Activated T-cell treated with anti-CD3 and anti-CD28 coated beads, Interleukin-2, amount 50 U/mL, for 24 hours (primary cell): ENCODE results near the gene DST.
"Not testable (repeated sequence)": the region's sequence is repeated elsewhere in the genome, so short reads cannot be mapped to it uniquely, and the experiment has no call there.

Experiments
- DNase-seq: peaks from one replicate; pipeline ENCODE4 v3.0.0-alpha.2; 2020
- H3K27ac Mint-ChIP-seq: 2 replicates; pipeline ENCODE4 v1.8.0; 2020; ENCODE audit warnings: mild to moderate bottlenecking, mixed read lengths
- H3K27me3 Mint-ChIP-seq: 2 replicates; pipeline ENCODE4 v1.8.0; 2020; ENCODE audit warnings: mixed read lengths
- H3K36me3 Mint-ChIP-seq: 2 replicates; pipeline ENCODE4 v1.8.0; 2020; ENCODE audit warnings: low read depth, mixed read lengths
- H3K4me1 Mint-ChIP-seq: 2 replicates; pipeline ENCODE4 v1.8.0; 2020; ENCODE audit warnings: low read depth, mixed read lengths
- H3K4me3 Mint-ChIP-seq: 2 replicates; pipeline ENCODE4 v1.8.0; 2020; ENCODE audit warnings: mild to moderate bottlenecking, moderate library complexity, mixed read lengths
- H3K9me3 Mint-ChIP-seq: 2 replicates; pipeline ENCODE4 v1.8.0; 2020; ENCODE audit warnings: mixed read lengths

The DST gene

GRCh38 chr6:56497691-56498090 lies 145.0 kb downstream of the DST start:
- H3K27me3 Mint-ChIP-seq = no peaks in the 10 kb centered on the region
- no peaks in the 10 kb centered on the region for H3K9me3 Mint-ChIP-seq
- H3K27ac Mint-ChIP-seq = no peak overlapping the region
- no peak for DNase-seq
- no peaks in the 10 kb centered on the region for H3K36me3 Mint-ChIP-seq
- no peaks in the 10 kb centered on the region for H3K4me1 Mint-ChIP-seq
- H3K4me3 Mint-ChIP-seq = no peak overlapping the region

GRCh38 chr6:56497240-56497639 lies 145.4 kb downstream of the DST start:
- Mint-ChIP-seq H3K9me3 (no peaks in the 10 kb centered on the region), H3K4me1 (no peaks in the 10 kb centered on the region), H3K36me3 (no peaks in the 10 kb centered on the region), H3K27ac (no peak overlapping the region), H3K4me3 (no peak overlapping the region), H3K27me3 (no peaks in the 10 kb centered on the region)
- DNase-seq = no peak

- H3K4me3 Mint-ChIP-seq, H3K27ac Mint-ChIP-seq, H3K4me1 Mint-ChIP-seq, H3K27me3 Mint-ChIP-seq, DNase-seq, H3K36me3 Mint-ChIP-seq, H3K9me3 Mint-ChIP-seq: not testable (repeated sequence)
Measured at GRCh38 chr6:56496650-56497049, 146.0 kb downstream of the DST start.

GRCh38 chr6:56495654-56496053 lies 147.0 kb downstream of the DST start:
- H3K9me3 Mint-ChIP-seq = no peaks in the 10 kb centered on the region
- H3K4me1 Mint-ChIP-seq = no peaks in the 10 kb centered on the region
- H3K27ac Mint-ChIP-seq = no peak overlapping the region
- H3K4me3 Mint-ChIP-seq = no peak overlapping the region
- no peak for DNase-seq
- H3K36me3 Mint-ChIP-seq = no peaks in the 10 kb centered on the region
- H3K27me3 Mint-ChIP-seq = no peaks in the 10 kb centered on the region

- Mint-ChIP-seq H3K4me1 (no peaks in the 10 kb centered on the region), H3K27me3 (no peaks in the 10 kb centered on the region), H3K9me3 (no peaks in the 10 kb centered on the region), H3K36me3 (no peaks in the 10 kb centered on the region), H3K27ac (no peak overlapping the region), H3K4me3 (no peak overlapping the region)
- DNase-seq = no peak
Measured at GRCh38 chr6:56491606-56492328, 150.9 kb downstream of the DST start.

GRCh38 chr6:56490993-56491392 lies 151.7 kb downstream of the DST start:
- Mint-ChIP-seq H3K9me3 (no peaks in the 10 kb centered on the region), H3K27me3 (no peaks in the 10 kb centered on the region), H3K27ac (no peak overlapping the region), H3K4me3 (no peak overlapping the region), H3K36me3 (no peaks in the 10 kb centered on the region), H3K4me1 (no peaks in the 10 kb centered on the region)
- DNase-seq = no peak

- Mint-ChIP-seq H3K9me3 (no peaks in the 10 kb centered on the region), H3K4me1 (no peaks in the 10 kb centered on the region)
- DNase-seq = no peak
Measured at GRCh38 chr6:56489559-56489958, 153.1 kb downstream of the DST start.

GRCh38 chr6:56488281-56488680 lies 154.4 kb downstream of the DST start:
- H3K27me3 Mint-ChIP-seq = no peaks in the 10 kb centered on the region
- no peak for DNase-seq
- no peak overlapping the region for H3K4me3 Mint-ChIP-seq
- H3K27ac Mint-ChIP-seq = no peak overlapping the region
- no peaks in the 10 kb centered on the region for H3K4me1 Mint-ChIP-seq
- no peaks in the 10 kb centered on the region for H3K36me3 Mint-ChIP-seq
- H3K9me3 Mint-ChIP-seq = no peaks in the 10 kb centered on the region

More at GRCh38 chr6:56489559-56489958, 153.1 kb downstream of the DST start:
- no peaks in the 10 kb centered on the region for H3K36me3 Mint-ChIP-seq
- H3K4me3 Mint-ChIP-seq = no peak overlapping the region
- H3K27me3 Mint-ChIP-seq = no peaks in the 10 kb centered on the region
- no peak overlapping the region for H3K27ac Mint-ChIP-seq

GRCh38 chr6:56486681-56487080 lies 156.0 kb downstream of the DST start:
- no peaks in the 10 kb centered on the region for H3K36me3 Mint-ChIP-seq
- no peak overlapping the region for H3K27ac Mint-ChIP-seq
- H3K4me1 Mint-ChIP-seq = no peaks in the 10 kb centered on the region
- H3K9me3 Mint-ChIP-seq = no peaks in the 10 kb centered on the region
- H3K27me3 Mint-ChIP-seq = no peaks in the 10 kb centered on the region
- no peak for DNase-seq
- H3K4me3 Mint-ChIP-seq = no peak overlapping the region

- Mint-ChIP-seq H3K27ac (no peak overlapping the region), H3K36me3 (no peaks in the 10 kb centered on the region), H3K4me3 (no peak overlapping the region), H3K27me3 (no peaks in the 10 kb centered on the region), H3K9me3 (no peaks in the 10 kb centered on the region), H3K4me1 (no peaks in the 10 kb centered on the region)
- no peak for DNase-seq
Measured at GRCh38 chr6:56484669-56485068, 158.0 kb downstream of the DST start.

- no peak overlapping the region for H3K4me3 Mint-ChIP-seq
- H3K36me3 Mint-ChIP-seq = no peaks in the 10 kb centered on the region
- no peak for DNase-seq
- H3K9me3 Mint-ChIP-seq = peaks cover 4% of the 10 kb centered on the region
- H3K27ac Mint-ChIP-seq = no peak overlapping the region
- no peaks in the 10 kb centered on the region for H3K4me1 Mint-ChIP-seq
- no peaks in the 10 kb centered on the region for H3K27me3 Mint-ChIP-seq
Measured at GRCh38 chr6:56483929-56484328, 158.8 kb downstream of the DST start.

- H3K4me3 Mint-ChIP-seq = no peak overlapping the region
- H3K4me1 Mint-ChIP-seq = no peaks in the 10 kb centered on the region
- H3K9me3 Mint-ChIP-seq = peaks cover 4% of the 10 kb centered on the region
Measured at GRCh38 chr6:56482525-56482924, 160.2 kb downstream of the DST start.

GRCh38 chr6:56481957-56482356 lies 160.7 kb downstream of the DST start:
- no peaks in the 10 kb centered on the region for H3K36me3 Mint-ChIP-seq

More at GRCh38 chr6:56482525-56482924, 160.2 kb downstream of the DST start:
- Mint-ChIP-seq H3K36me3 (no peaks in the 10 kb centered on the region), H3K27ac (no peak overlapping the region), H3K27me3 (no peaks in the 10 kb centered on the region)
- DNase-seq = no peak

GRCh38 chr6:56480654-56481337 lies 161.9 kb downstream of the DST start:
- Mint-ChIP-seq H3K36me3 (no peaks in the 10 kb centered on the region), H3K4me1 (no peaks in the 10 kb centered on the region), H3K9me3 (peaks cover 4% of the 10 kb centered on the region), H3K27ac (no peak overlapping the region), H3K27me3 (no peaks in the 10 kb centered on the region), H3K4me3 (no peak overlapping the region)
- DNase-seq = no peak

More at GRCh38 chr6:56481957-56482356, 160.7 kb downstream of the DST start:
- H3K9me3 Mint-ChIP-seq = peaks cover 4% of the 10 kb centered on the region
- no peak overlapping the region for H3K4me3 Mint-ChIP-seq
- H3K27me3 Mint-ChIP-seq = no peaks in the 10 kb centered on the region
- H3K27ac Mint-ChIP-seq = no peak overlapping the region
- H3K4me1 Mint-ChIP-seq = no peaks in the 10 kb centered on the region
- no peak for DNase-seq

- Mint-ChIP-seq H3K4me3 (no peak overlapping the region), H3K9me3 (peaks cover 4% of the 10 kb centered on the region), H3K36me3 (no peaks in the 10 kb centered on the region), H3K27me3 (no peaks in the 10 kb centered on the region), H3K4me1 (no peaks in the 10 kb centered on the region), H3K27ac (no peak overlapping the region)
- no peak for DNase-seq
Measured at GRCh38 chr6:56480246-56480645, 162.4 kb downstream of the DST start.
